GM13976 (cell line): ENCODE measurements around the gene LGR6.
A peak's percentile ranks its signal among the peaks of the same experiment; 100 is the strongest.

Source experiments
- DNase-seq: peaks from one replicate; pipeline ENCODE4 v3.0.0; 2012; ENCODE audit warnings: low spot score
- in situ Hi-C: fragments of 300-500 bp; cut with MboI; formaldehyde crosslinking; loops from one replicate; pipeline ENCODE4 v1.12.0; 2022; ENCODE audit warnings: low sequenced_read_pairs, mixed read lengths, inconsistent platforms; ENCODE audit not compliant: unreplicated experiment
- TF ChIP-seq, protein P1 (sequence below): IDR thresholded peaks from 2 replicates; pipeline ENCODE4 v1.5.1; 2012; ENCODE audit warnings: borderline replicate concordance, mild to moderate bottlenecking; ENCODE audit not compliant: insufficient read depth; ENCODE audit errors: extremely low read depth, missing control alignments, control extremely low read depth

The LGR6 gene

DNA sequence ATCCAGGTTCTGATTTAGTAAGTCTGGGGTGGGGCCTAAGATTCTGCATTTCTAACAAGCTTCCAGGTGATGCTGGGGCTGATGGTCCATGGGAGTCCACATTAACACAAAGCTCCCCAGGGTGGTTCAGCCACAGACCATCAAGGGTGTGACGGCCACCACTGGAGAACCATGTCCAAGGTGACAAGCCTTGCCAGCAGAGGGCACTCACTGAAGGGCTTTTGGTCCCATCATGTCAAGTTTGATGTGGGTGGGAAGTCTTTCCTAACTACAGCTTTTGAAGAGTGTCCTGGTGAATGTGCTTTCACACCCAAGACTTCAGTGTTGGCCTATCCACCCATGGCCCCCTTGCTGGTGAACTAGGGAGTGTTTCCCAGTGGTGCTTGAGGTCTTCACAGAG, 81.0 kb downstream of the LGR6 start:
- TF ChIP-seq, protein P1, sequence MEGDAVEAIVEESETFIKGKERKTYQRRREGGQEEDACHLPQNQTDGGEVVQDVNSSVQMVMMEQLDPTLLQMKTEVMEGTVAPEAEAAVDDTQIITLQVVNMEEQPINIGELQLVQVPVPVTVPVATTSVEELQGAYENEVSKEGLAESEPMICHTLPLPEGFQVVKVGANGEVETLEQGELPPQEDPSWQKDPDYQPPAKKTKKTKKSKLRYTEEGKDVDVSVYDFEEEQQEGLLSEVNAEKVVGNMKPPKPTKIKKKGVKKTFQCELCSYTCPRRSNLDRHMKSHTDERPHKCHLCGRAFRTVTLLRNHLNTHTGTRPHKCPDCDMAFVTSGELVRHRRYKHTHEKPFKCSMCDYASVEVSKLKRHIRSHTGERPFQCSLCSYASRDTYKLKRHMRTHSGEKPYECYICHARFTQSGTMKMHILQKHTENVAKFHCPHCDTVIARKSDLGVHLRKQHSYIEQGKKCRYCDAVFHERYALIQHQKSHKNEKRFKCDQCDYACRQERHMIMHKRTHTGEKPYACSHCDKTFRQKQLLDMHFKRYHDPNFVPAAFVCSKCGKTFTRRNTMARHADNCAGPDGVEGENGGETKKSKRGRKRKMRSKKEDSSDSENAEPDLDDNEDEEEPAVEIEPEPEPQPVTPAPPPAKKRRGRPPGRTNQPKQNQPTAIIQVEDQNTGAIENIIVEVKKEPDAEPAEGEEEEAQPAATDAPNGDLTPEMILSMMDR: peak; percentile 39
- peak; percentile 67 for DNase-seq
- in situ Hi-C loops: no loop called here

DNA sequence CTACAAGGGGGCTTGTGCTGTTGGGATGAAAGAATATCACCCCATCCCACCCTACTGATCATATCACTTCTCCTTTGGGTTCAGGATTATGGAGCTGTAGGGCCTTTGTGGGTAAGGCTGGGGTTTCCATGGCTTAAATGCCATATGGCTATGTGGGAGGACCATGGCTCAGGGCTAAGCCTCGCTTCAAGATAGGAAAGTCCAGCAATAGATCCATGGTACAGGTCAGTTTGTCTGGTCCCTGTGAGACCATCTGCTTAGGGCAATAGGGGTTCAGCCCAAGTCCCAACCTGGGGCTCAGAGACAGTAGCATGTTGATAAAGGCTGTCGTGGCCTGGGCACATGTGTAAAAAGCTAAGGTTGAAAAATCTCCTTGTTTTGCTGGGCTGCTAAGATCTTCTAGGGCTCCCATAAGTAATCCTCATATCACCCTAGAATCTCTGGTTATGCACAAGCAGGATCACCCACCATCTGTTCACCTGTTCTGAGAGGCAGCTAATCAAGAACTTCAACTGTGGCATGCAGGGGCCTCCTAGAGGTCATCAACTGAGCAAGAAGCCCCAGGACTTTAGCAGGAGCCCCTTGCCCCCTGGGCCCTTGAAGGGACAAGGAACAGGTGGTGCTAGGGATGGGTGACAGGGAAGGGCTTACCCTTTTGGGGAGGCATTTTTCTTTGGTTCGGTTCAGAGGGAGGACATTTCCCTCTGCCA, 81.6 kb downstream of the LGR6 start:
- in situ Hi-C loops: no loop called here
- DNase-seq: no peak
- TF ChIP-seq, protein P1: no peak

DNA sequence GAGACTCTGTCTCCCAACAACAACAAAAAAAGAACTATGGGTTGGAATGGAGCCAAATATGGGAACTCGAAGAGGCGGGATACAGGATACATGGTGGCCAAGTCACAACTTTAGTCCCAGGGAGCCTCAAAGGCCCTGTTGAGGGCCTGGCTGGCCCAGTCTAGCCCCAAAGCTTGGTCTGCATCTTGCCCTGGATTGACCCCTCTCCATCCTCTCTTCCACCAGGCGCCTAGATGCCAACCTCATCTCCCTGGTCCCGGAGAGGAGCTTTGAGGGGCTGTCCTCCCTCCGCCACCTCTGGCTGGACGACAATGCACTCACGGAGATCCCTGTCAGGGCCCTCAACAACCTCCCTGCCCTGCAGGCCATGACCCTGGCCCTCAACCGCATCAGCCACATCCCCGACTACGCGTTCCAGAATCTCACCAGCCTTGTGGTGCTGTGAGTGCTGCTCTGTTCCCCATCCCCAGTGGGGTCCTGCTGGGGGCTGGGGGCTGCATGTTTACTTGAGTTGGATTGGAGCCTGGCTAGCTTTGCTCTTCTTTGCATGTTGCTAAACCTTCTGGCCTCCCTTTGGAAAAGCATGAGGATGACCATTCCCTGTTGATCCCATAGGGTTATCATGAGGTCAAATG, 82.6 kb downstream of the LGR6 start:
- DNase-seq: no peak
- in situ Hi-C loops: no loop called here
- TF ChIP-seq, protein P1: no peak

DNA sequence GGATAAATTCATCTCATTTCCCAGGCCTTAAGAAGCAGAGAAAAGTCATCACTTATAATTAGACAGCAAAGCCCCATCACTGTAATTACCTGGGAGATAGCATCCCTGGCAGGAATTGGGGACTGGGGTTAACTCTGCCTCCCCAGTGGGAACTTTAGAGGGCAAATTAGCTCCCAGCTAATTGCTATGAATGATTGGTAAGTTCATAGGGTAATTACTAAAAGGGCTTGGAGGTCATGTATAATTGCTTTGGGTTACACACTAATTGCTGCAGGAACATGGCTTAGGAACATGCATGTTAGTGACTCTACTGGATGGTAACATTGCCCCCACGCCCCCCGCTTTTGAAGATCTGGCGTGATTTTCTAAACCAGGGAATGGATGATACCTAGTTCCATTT, 83.3 kb downstream of the LGR6 start:
- DNase-seq: no peak
- in situ Hi-C loops: no loop called here
- TF ChIP-seq, protein P1: no peak

DNA sequence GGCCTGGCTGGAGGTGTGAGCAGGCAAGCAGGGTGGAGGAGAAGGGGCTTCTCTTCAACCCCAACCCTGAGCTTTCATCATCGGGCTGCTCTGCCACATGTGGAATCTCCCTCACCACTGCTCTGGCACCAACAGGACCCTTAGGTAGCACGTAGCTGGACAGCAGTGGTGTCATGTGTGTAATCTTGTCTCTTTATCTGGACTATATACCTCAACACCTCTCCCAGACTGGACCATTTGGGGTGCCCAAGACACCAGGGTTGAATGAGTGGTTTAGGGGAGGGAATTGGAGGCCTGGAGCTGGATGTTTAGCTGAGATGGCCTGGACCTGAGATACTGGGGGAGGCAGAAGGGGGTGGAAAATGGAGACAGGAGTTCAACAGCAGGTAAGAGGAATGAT, 85.2 kb downstream of the LGR6 start:
- in situ Hi-C loops: no loop called here
- DNase-seq: no peak

DNA sequence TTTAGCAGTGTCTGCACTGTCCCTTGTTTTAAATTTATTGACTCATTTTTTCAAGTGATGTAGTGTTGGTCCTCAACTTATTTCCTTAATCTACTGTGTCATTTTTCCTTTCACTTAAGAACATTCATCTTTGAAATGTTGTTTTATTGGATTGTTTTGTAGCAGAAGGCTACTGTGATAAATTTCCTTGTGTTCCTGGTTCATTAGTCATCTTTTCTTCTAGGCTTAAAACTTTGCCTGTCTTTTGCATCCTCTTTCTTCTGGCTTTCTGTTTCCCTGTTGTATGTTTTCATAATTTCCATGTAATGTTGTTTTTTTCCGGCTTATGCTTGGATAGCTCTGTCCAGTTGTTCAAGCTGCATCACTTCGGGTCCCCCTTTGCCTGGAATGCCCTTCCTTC, 86.2 kb downstream of the LGR6 start:
- TF ChIP-seq, protein P1: no peak
- DNase-seq: no peak
- in situ Hi-C loops: no loop called here

More for the DNA sequence above, 85.2 kb downstream of the LGR6 start:
- TF ChIP-seq, protein P1: no peak
